Measurements from ENCODE around the gene FERD3L. TPM values are rescaled to one million over a fixed set of nuclear protein-coding genes. Genes with fewer than 3 reads are reported as not detected.

The FERD3L gene
- total RNA-seq, 2 experiments from 2014 or later = not detected

GRCh38 chr7:19105546-19105945 is 39.7 kb downstream of the FERD3L start:
- intact Hi-C loops (cut with micrococcal nuclease) = loop anchor here (5.0 kb wide), 1 partner anchor 42 kb away; the partner anchor contains the start of gene FERD3L
- Mint-ChIP-seq H3K4me3 (no peak overlapping the region), H3K4me1 (ENCODE audit: low read depth) (peaks cover 3% of the 10 kb centered on the region)

DNA sequence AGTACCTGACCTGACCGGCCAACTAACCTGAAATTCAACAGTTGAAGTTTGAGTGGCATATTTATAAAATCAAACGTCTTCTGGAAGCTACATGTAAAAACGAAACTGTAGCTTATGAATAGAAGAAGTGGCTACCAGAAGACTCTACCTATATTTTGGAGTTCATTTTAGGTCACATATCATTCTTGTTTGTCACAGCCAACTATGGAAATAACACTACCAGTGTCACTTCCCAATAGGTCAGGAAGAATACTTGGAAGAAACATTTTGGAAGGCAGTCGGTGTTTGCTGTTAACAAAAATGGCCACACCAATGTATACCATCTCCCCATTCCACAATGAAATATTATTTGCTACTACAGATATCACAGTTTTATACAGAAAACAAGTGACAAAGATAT is 40.4 kb downstream of the FERD3L start:
- CTCF ChIA-PET = no interaction called here
- DNase-seq = no peak
- H3K4me1 Mint-ChIP-seq (ENCODE audit: low read depth) = peaks cover 3% of the 10 kb centered on the region
- H3K36me3 Mint-ChIP-seq (ENCODE audit: low read depth) = no peaks in the 10 kb centered on the region
- peaks cover 3% of the 10 kb centered on the region for H3K9me3 Mint-ChIP-seq
- no peak overlapping the region for H3K4me3 Mint-ChIP-seq
- H3K27ac Mint-ChIP-seq = no peak overlapping the region
- intact Hi-C loops (cut with micrococcal nuclease) = loop anchor here (5.0 kb wide), 1 partner anchor 42 kb away; the partner anchor contains the start of gene FERD3L
- H3K27me3 Mint-ChIP-seq (ENCODE audit: low read depth) = peaks cover 64% of the 10 kb centered on the region

More at GRCh38 chr7:19105546-19105945, 39.7 kb downstream of the FERD3L start:
- no peak overlapping the region for H3K27ac Mint-ChIP-seq
- CTCF ChIA-PET = no interaction called here
- H3K36me3 Mint-ChIP-seq (ENCODE audit: low read depth) = no peaks in the 10 kb centered on the region
- DNase-seq = no peak
- peaks cover 71% of the 10 kb centered on the region for H3K27me3 Mint-ChIP-seq (ENCODE audit: low read depth)
- H3K9me3 Mint-ChIP-seq = peaks cover 3% of the 10 kb centered on the region

GRCh38 chr7:19102884-19103283 is 42.3 kb downstream of the FERD3L start:
- Mint-ChIP-seq H3K27me3 (ENCODE audit: low read depth) (peaks cover 45% of the 10 kb centered on the region), H3K27ac (no peak overlapping the region), H3K4me1 (ENCODE audit: low read depth) (peaks cover 3% of the 10 kb centered on the region), H3K9me3 (no peaks in the 10 kb centered on the region), H3K4me3 (no peak overlapping the region), H3K36me3 (ENCODE audit: low read depth) (no peaks in the 10 kb centered on the region)
- CTCF ChIA-PET = no interaction called here
- no peak for DNase-seq
- intact Hi-C loops (cut with micrococcal nuclease) = no loop called here

DNA sequence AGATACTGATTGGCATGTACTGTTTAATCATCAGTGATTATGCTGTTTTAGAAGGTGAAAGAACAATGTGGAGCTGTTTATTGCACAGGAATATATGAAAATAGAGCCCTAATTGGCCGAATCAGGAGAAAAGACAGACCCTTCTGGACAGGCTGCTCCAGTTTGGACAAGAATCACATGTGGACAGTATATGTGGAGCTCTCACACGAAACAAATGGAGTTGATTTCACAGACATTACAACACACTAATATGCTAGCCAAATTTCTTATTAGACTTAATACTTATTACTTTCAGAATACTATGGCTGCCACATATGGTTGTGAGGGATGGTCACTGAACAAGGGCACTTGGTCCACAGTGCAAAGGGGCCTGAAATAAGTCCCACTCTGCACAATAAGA is 43.3 kb downstream of the FERD3L start:
- Mint-ChIP-seq H3K9me3 (no peaks in the 10 kb centered on the region), H3K27me3 (ENCODE audit: low read depth) (peaks cover 36% of the 10 kb centered on the region), H3K36me3 (ENCODE audit: low read depth) (no peaks in the 10 kb centered on the region), H3K4me1 (ENCODE audit: low read depth) (no peaks in the 10 kb centered on the region), H3K27ac (no peak overlapping the region), H3K4me3 (no peak overlapping the region)
- CTCF ChIA-PET = no interaction called here
- intact Hi-C loops (cut with micrococcal nuclease) = no loop called here
- no peak for DNase-seq

GRCh38 chr7:19101472-19101871 is 43.7 kb downstream of the FERD3L start:
- CTCF ChIA-PET = no interaction called here
- Mint-ChIP-seq H3K36me3 (ENCODE audit: low read depth) (no peaks in the 10 kb centered on the region), H3K27ac (no peak overlapping the region), H3K9me3 (no peaks in the 10 kb centered on the region), H3K27me3 (ENCODE audit: low read depth) (peaks cover 31% of the 10 kb centered on the region), H3K4me3 (no peak overlapping the region), H3K4me1 (ENCODE audit: low read depth) (no peaks in the 10 kb centered on the region)
- DNase-seq = no peak
- intact Hi-C loops (cut with micrococcal nuclease) = no loop called here

- no peaks in the 10 kb centered on the region for H3K4me1 Mint-ChIP-seq (ENCODE audit: low read depth)
- H3K27me3 Mint-ChIP-seq (ENCODE audit: low read depth) = peaks cover 20% of the 10 kb centered on the region
- no peaks in the 10 kb centered on the region for H3K36me3 Mint-ChIP-seq (ENCODE audit: low read depth)
- no peak for DNase-seq
- H3K27ac Mint-ChIP-seq = no peak overlapping the region
- CTCF ChIA-PET = no interaction called here
- intact Hi-C loops (cut with micrococcal nuclease) = no loop called here
- no peaks in the 10 kb centered on the region for H3K9me3 Mint-ChIP-seq
- no peak overlapping the region for H3K4me3 Mint-ChIP-seq
These were observed 45.3 kb downstream of the FERD3L start for GRCh38 chr7:19099924-19100323.

DNA sequence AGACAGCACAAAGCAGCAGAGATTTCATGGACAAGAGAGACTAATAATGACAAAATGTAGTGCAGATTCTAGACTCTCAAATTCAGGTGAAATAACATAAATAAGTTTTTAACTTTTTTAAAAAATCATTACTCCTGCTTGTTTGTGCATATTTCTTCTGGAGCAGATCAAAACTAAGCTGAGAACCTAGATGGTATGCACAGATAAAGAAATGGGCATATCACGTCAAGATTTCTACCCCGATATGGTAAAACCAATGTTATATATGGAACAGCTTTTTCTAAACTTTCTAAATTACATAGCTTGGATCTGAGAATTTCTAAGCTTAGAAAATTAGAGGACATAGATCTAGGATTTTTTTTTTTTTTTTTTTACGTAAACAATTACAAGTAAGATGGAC is 46.0 kb downstream of the FERD3L start:
- H3K27ac Mint-ChIP-seq = no peak overlapping the region
- no peaks in the 10 kb centered on the region for H3K4me1 Mint-ChIP-seq (ENCODE audit: low read depth)
- peaks cover 15% of the 10 kb centered on the region for H3K27me3 Mint-ChIP-seq (ENCODE audit: low read depth)
- no peak for DNase-seq
- no peaks in the 10 kb centered on the region for H3K36me3 Mint-ChIP-seq (ENCODE audit: low read depth)
- CTCF ChIA-PET = no interaction called here
- no peaks in the 10 kb centered on the region for H3K9me3 Mint-ChIP-seq
- intact Hi-C loops (cut with micrococcal nuclease) = no loop called here
- H3K4me3 Mint-ChIP-seq = no peak overlapping the region

DNA sequence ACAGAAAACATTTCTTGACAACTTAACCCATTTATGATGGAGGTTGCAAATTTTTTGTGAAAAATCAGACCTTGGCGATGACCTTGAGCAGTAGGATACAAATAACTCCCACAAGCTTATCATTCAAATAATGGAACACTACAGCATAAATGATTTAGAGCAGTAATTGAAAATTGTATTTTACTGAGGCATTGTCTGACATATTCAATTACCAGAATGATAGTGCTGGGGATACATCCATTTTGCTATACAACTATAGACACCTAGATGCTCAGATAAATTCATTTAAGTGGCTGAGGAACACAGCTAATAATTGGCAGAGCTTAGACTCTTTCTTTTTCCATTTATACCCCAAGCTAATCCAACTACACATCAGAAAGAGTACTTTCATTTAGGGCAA is 46.7 kb downstream of the FERD3L start:
- CTCF ChIA-PET = no interaction called here
- Mint-ChIP-seq H3K4me1 (ENCODE audit: low read depth) (no peaks in the 10 kb centered on the region), H3K4me3 (no peak overlapping the region), H3K9me3 (no peaks in the 10 kb centered on the region), H3K27ac (no peak overlapping the region), H3K27me3 (ENCODE audit: low read depth) (peaks cover 11% of the 10 kb centered on the region), H3K36me3 (ENCODE audit: low read depth) (no peaks in the 10 kb centered on the region)
- no peak for DNase-seq
- intact Hi-C loops (cut with micrococcal nuclease) = no loop called here

- Mint-ChIP-seq H3K9me3 (no peaks in the 10 kb centered on the region), H3K27ac (no peak overlapping the region), H3K36me3 (ENCODE audit: low read depth) (no peaks in the 10 kb centered on the region), H3K4me1 (ENCODE audit: low read depth) (no peaks in the 10 kb centered on the region), H3K27me3 (ENCODE audit: low read depth) (peaks cover under 1% of the 10 kb centered on the region), H3K4me3 (no peak overlapping the region)
- intact Hi-C loops (cut with micrococcal nuclease) = no loop called here
- no peak for DNase-seq
- CTCF ChIA-PET = no interaction called here
These were observed 47.8 kb downstream of the FERD3L start for GRCh38 chr7:19097165-19098055.

DNA sequence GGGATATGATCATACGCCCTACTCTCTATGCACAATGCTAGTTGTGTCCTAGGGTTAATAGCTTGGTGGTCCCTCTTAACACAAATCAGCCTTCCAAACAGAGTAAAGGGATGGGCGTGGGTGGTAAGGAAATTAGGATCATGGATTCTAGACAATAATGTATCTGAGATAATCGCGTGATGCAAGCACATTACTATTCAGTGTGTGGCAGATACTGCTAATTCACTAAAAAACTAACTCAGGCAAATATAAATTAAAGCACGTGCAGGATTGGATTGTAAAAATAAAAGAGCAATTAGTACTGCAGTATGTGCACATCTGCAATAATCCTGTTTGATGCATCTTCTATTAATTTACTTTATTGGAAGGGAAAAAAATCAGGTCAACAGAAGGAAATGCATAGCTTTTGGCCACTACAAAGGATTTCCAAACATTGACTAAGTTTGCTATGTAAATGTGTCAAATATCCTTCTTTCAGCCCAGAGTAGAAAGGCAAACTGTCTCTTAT is 49.8 kb downstream of the FERD3L start:
- Mint-ChIP-seq H3K9me3 (no peaks in the 10 kb centered on the region), H3K4me1 (ENCODE audit: low read depth) (no peaks in the 10 kb centered on the region), H3K27ac (no peak overlapping the region), H3K4me3 (no peak overlapping the region), H3K27me3 (ENCODE audit: low read depth) (no peaks in the 10 kb centered on the region), H3K36me3 (ENCODE audit: low read depth) (no peaks in the 10 kb centered on the region)
- CTCF ChIA-PET = no interaction called here
- intact Hi-C loops (cut with micrococcal nuclease) = no loop called here
- no peak for DNase-seq

Other genes with a start within 250 kb of the FERD3L start
- not detected for gene TWIST1, start 27.8 kb downstream of the FERD3L start, total RNA-seq

Measured in activated naive CD4-positive, alpha-beta T cell treated with anti-CD3 and anti-CD28 coated beads for 36 hours (primary cell).